Measurements from ENCODE around the gene MYO1B.

Gene MYO1B

GRCh38 chr2:191264647-191265081 lies 19.5 kb downstream of the MYO1B start:
- DNase-seq: no peak

- DNase-seq: no peak
Observed at GRCh38 chr2:191265311-191266170, 20.3 kb downstream of the MYO1B start.

GRCh38 chr2:191266201-191266600 lies 21.0 kb downstream of the MYO1B start:
- no peak for DNase-seq

- DNase-seq: no peak
Observed at GRCh38 chr2:191268596-191268995, 23.4 kb downstream of the MYO1B start.

- no peak for DNase-seq
Observed at GRCh38 chr2:191270306-191271161, 25.3 kb downstream of the MYO1B start.

- DNase-seq: no peak
Observed at GRCh38 chr2:191272064-191272463, 26.9 kb downstream of the MYO1B start.

GRCh38 chr2:191274413-191274815 lies 29.2 kb downstream of the MYO1B start:
- no peak for DNase-seq

GRCh38 chr2:191276792-191277465 lies 31.7 kb downstream of the MYO1B start:
- no peak for DNase-seq

GRCh38 chr2:191280290-191280689 lies 35.1 kb downstream of the MYO1B start:
- DNase-seq: no peak

GRCh38 chr2:191280834-191281756 lies 35.9 kb downstream of the MYO1B start:
- no peak for DNase-seq

- DNase-seq: no peak
Observed at GRCh38 chr2:191285252-191285651, 40.0 kb downstream of the MYO1B start.

- no peak for DNase-seq
Observed at GRCh38 chr2:191287820-191288219, 42.6 kb downstream of the MYO1B start.

GRCh38 chr2:191289049-191289448 lies 43.8 kb downstream of the MYO1B start:
- DNase-seq: no peak

GRCh38 chr2:191291471-191291870 lies 46.3 kb downstream of the MYO1B start:
- DNase-seq: no peak

GRCh38 chr2:191292869-191293268 lies 47.7 kb downstream of the MYO1B start:
- DNase-seq: no peak

GRCh38 chr2:191295088-191295487 lies 49.9 kb downstream of the MYO1B start:
- DNase-seq: no peak

- no peak for DNase-seq
Observed at GRCh38 chr2:191296083-191297006, 51.1 kb downstream of the MYO1B start.

- DNase-seq: no peak
Observed at GRCh38 chr2:191297033-191297432, 51.8 kb downstream of the MYO1B start.

- no peak for DNase-seq
Observed at GRCh38 chr2:191298306-191298705, 53.1 kb downstream of the MYO1B start.

- DNase-seq: no peak
Observed at GRCh38 chr2:191299010-191299409, 53.8 kb downstream of the MYO1B start.

GRCh38 chr2:191299866-191300265 lies 54.7 kb downstream of the MYO1B start:
- no peak for DNase-seq

Data from OCI-M1 (cell line).